Endothelial cell of hepatic sinusoid (primary cell): ENCODE measurements around the gene ZFPM1.
"Not testable (repeated sequence)": the region's sequence is repeated elsewhere in the genome, so short reads cannot be mapped to it uniquely, and the experiment has no call there.

Experiments
- in situ Hi-C: cut with HindIII; loops from 2 replicates; pipeline ENCODE4 v1.10.0; 2017; ENCODE audit warnings: low sequenced_read_pairs

The ZFPM1 gene

GRCh38 chr16:88476203-88476602 is 23.1 kb downstream of the ZFPM1 start:
- in situ Hi-C loops: no loop called here

GRCh38 chr16:88476817-88477397 is 23.8 kb downstream of the ZFPM1 start:
- in situ Hi-C loops: no loop called here

GRCh38 chr16:88477631-88478519 is 24.8 kb downstream of the ZFPM1 start:
- in situ Hi-C loops: no loop called here

- in situ Hi-C loops: no loop called here
Observed at GRCh38 chr16:88478889-88479792, 26.1 kb downstream of the ZFPM1 start.

- in situ Hi-C loops: no loop called here
Observed at GRCh38 chr16:88479793-88480760, 27.0 kb downstream of the ZFPM1 start.

- in situ Hi-C loops: no loop called here
Observed at GRCh38 chr16:88480829-88481228, 27.7 kb downstream of the ZFPM1 start.

- in situ Hi-C loops: no loop called here
Observed at GRCh38 chr16:88481851-88482250, 28.8 kb downstream of the ZFPM1 start.

- in situ Hi-C loops: no loop called here
Observed at GRCh38 chr16:88482630-88483391, 29.7 kb downstream of the ZFPM1 start.

- in situ Hi-C loops: no loop called here
Observed at GRCh38 chr16:88483392-88483641, 30.2 kb downstream of the ZFPM1 start.

- in situ Hi-C loops: no loop called here
Observed at GRCh38 chr16:88484505-88485365, 31.7 kb downstream of the ZFPM1 start.

- in situ Hi-C loops: not testable (repeated sequence)
Observed at GRCh38 chr16:88485366-88485741, 32.3 kb downstream of the ZFPM1 start.

GRCh38 chr16:88486398-88487123 is 33.5 kb downstream of the ZFPM1 start:
- in situ Hi-C loops: no loop called here

GRCh38 chr16:88487124-88487432 is 34.0 kb downstream of the ZFPM1 start:
- in situ Hi-C loops: no loop called here

GRCh38 chr16:88487920-88488851 is 35.1 kb downstream of the ZFPM1 start:
- in situ Hi-C loops: no loop called here

GRCh38 chr16:88489163-88489741 is 36.2 kb downstream of the ZFPM1 start:
- in situ Hi-C loops: no loop called here

- in situ Hi-C loops: no loop called here
Observed at GRCh38 chr16:88491001-88491559, 38.0 kb downstream of the ZFPM1 start.
